Measurements from ENCODE around the gene RPS28.

The RPS28 gene

GRCh38 chr19:8320564-8321066, 681 bp upstream of the RPS28 start:
- H3K4me3 Mint-ChIP-seq: peak overlapping the region; percentile 100
- no peak for TF ChIP-seq CTCF (IDR thresholded peaks at IDR 0.05)
- peaks cover 6% of the 10 kb centered on the region for H3K36me3 Mint-ChIP-seq (ENCODE audit: low read depth)
- H3K27ac Mint-ChIP-seq: peak overlapping the region; percentile 98
- H3K27me3 Mint-ChIP-seq (ENCODE audit: low read depth, poor library complexity): peaks cover 2% of the 10 kb centered on the region
- no peak for DNase-seq
- peaks cover 40% of the 10 kb centered on the region for H3K4me1 Mint-ChIP-seq
- H3K9me3 Mint-ChIP-seq: no peaks in the 10 kb centered on the region

GRCh38 chr19:8321986-8322637, 816 bp downstream of the RPS28 start:
- TF ChIP-seq CTCF (IDR thresholded peaks at IDR 0.05): no peak
- Mint-ChIP-seq H3K36me3 (ENCODE audit: low read depth) (peaks cover 5% of the 10 kb centered on the region), H3K4me1 (peaks cover 37% of the 10 kb centered on the region), H3K27ac (peak overlapping the region; percentile 98), H3K27me3 (ENCODE audit: low read depth, poor library complexity) (peaks cover 11% of the 10 kb centered on the region), H3K9me3 (peaks cover 5% of the 10 kb centered on the region), H3K4me3 (peak overlapping the region; percentile 100)
- no peak for DNase-seq

GRCh38 chr19:8322638-8322997, 1.3 kb downstream of the RPS28 start:
- Mint-ChIP-seq H3K27me3 (ENCODE audit: low read depth, poor library complexity) (peaks cover 16% of the 10 kb centered on the region), H3K4me3 (peak overlapping the region; percentile 100), H3K36me3 (ENCODE audit: low read depth) (peaks cover 5% of the 10 kb centered on the region), H3K27ac (no peak overlapping the region), H3K4me1 (peaks cover 32% of the 10 kb centered on the region), H3K9me3 (peaks cover 6% of the 10 kb centered on the region)
- no peak for TF ChIP-seq CTCF (IDR thresholded peaks at IDR 0.05)
- DNase-seq: no peak

GRCh38 chr19:8323781-8324185, 2.5 kb downstream of the RPS28 start:
- DNase-seq: no peak
- no peak for TF ChIP-seq CTCF (IDR thresholded peaks at IDR 0.05)
- H3K4me3 Mint-ChIP-seq: peak overlapping the region; percentile 11

GRCh38 chr19:8324186-8325050, 3.1 kb downstream of the RPS28 start:
- H3K4me3 Mint-ChIP-seq: no peak overlapping the region
- H3K36me3 Mint-ChIP-seq (ENCODE audit: low read depth): peaks cover 4% of the 10 kb centered on the region
- TF ChIP-seq CTCF (IDR thresholded peaks at IDR 0.05): no peak
- H3K27ac Mint-ChIP-seq: no peak overlapping the region
- DNase-seq: no peak
- H3K4me1 Mint-ChIP-seq: peaks cover 30% of the 10 kb centered on the region
- H3K27me3 Mint-ChIP-seq (ENCODE audit: low read depth, poor library complexity): peaks cover 34% of the 10 kb centered on the region
- peaks cover 10% of the 10 kb centered on the region for H3K9me3 Mint-ChIP-seq

More at GRCh38 chr19:8323781-8324185, 2.5 kb downstream of the RPS28 start:
- Mint-ChIP-seq H3K36me3 (ENCODE audit: low read depth) (peaks cover 5% of the 10 kb centered on the region), H3K27me3 (ENCODE audit: low read depth, poor library complexity) (peaks cover 27% of the 10 kb centered on the region), H3K9me3 (peaks cover 10% of the 10 kb centered on the region), H3K27ac (no peak overlapping the region), H3K4me1 (peaks cover 31% of the 10 kb centered on the region)
